Liver (tissue), 9 donors: Measurements from ENCODE around the gene PRKCH. TPM values are rescaled to one million over a fixed set of nuclear protein-coding genes. Genes with fewer than 3 reads are reported as not detected.

Experiments
- DNase-seq: peaks from one replicate; pipeline ENCODE4 v3.0.0-alpha.2; 2017; ENCODE audit warnings: low spot score
- H3K27ac ChIP-seq, 2 donors: one replicate each; pipeline ENCODE4 v1.7.0; 2013; ENCODE audit warnings: inconsistent platforms in 2 of 2, low read length in 2 of 2, control low read depth in 1 of 2, low read depth in 1 of 2, mild to moderate bottlenecking in 1 of 2
- H3K27me3 ChIP-seq, 4 donors: one replicate each; pipeline versions ENCODE4 v1.6.1 to v1.7.0; 2013; ENCODE audit warnings: low read length in 3 of 4, inconsistent platforms in 1 of 4, mild to moderate bottlenecking in 1 of 4, moderate library complexity in 1 of 4; ENCODE audit not compliant: control insufficient read depth in 4 of 4, insufficient read depth in 4 of 4
- H3K36me3 ChIP-seq, 4 donors: one replicate each; pipeline versions ENCODE4 v1.6.1 to v1.7.0; 2013; ENCODE audit warnings: low read length in 3 of 4, mild to moderate bottlenecking in 3 of 4, low read depth in 1 of 4, moderate library complexity in 1 of 4; ENCODE audit not compliant: control insufficient read depth in 4 of 4, insufficient read depth in 3 of 4
- H3K4me1 ChIP-seq, 4 donors: one replicate each; pipeline versions ENCODE4 v1.6.1 to v1.7.0; 2013; ENCODE audit warnings: low read length in 3 of 4, mild to moderate bottlenecking in 3 of 4, moderate library complexity in 1 of 4; ENCODE audit not compliant: control insufficient read depth in 4 of 4, insufficient read depth in 4 of 4
- H3K4me3 ChIP-seq, 3 donors: one replicate each; pipeline versions ENCODE4 v1.6.1 to v1.7.0; 2013; ENCODE audit warnings: low read length in 3 of 3, control low read depth in 1 of 3, low read depth in 1 of 3, mild to moderate bottlenecking in 1 of 3
- H3K9ac ChIP-seq, 2 donors: one replicate each; pipeline ENCODE4 v1.7.0; 2013; ENCODE audit warnings: low read length in 2 of 2, mild to moderate bottlenecking in 2 of 2, moderate library complexity in 2 of 2, control low read depth in 1 of 2, low read depth in 1 of 2
- H3K9me3 ChIP-seq, 4 donors: one replicate each; pipeline versions ENCODE4 v1.6.1 to v1.7.0; 2013; ENCODE audit warnings: low read length in 3 of 4; ENCODE audit not compliant: control insufficient read depth in 4 of 4
- CTCF ChIP-seq: fragments of 150-350 bp; IDR thresholded peaks from 2 replicates; pipeline ENCODE4 v1.5.1; 2017; ENCODE audit warnings: improper control_type of control experiment, low read depth, low read length; ENCODE audit not compliant: missing input control
- EGR1 ChIP-seq, 2 donors: IDR thresholded peaks; 2 replicates each; pipeline ENCODE4 v1.6.1; 2016 to 2018; ENCODE audit warnings: antibody characterized with exemption in 2 of 2, low read depth in 2 of 2
- FOXA1 ChIP-seq: IDR thresholded peaks from 2 replicates; pipeline ENCODE4 v1.6.1; 2016; ENCODE audit warnings: antibody characterized with exemption
- FOXA2 ChIP-seq: IDR thresholded peaks from 2 replicates; pipeline ENCODE4 v1.6.1; 2016; ENCODE audit warnings: antibody characterized with exemption
- GABPA ChIP-seq, 2 donors: IDR thresholded peaks in 1 of 2; conservative IDR thresholded peaks in 1 of 2; 2 replicates each; pipeline ENCODE4 v1.6.1; 2016; ENCODE audit warnings: antibody characterized with exemption in 2 of 2, mild to moderate bottlenecking in 1 of 2, moderate library complexity in 1 of 2
- HNF4A ChIP-seq, 2 donors: conservative IDR thresholded peaks; 2 replicates each; pipeline ENCODE4 v1.6.1; 2016; ENCODE audit warnings: antibody characterized with exemption in 2 of 2, mild to moderate bottlenecking in 2 of 2
- HNF4G ChIP-seq: IDR thresholded peaks from 2 replicates; pipeline ENCODE4 v1.6.1; 2016; ENCODE audit warnings: antibody characterized with exemption
- JUND ChIP-seq, 2 donors: IDR thresholded peaks; 2 replicates each; pipeline ENCODE4 v1.6.1; 2016; ENCODE audit warnings: antibody characterized with exemption in 2 of 2
- MAX ChIP-seq: IDR thresholded peaks from 2 replicates; pipeline ENCODE4 v1.6.1; 2016; ENCODE audit warnings: antibody characterized with exemption
- NR2F2 ChIP-seq: IDR thresholded peaks from 2 replicates; pipeline ENCODE4 v1.6.1; 2016; ENCODE audit warnings: antibody characterized with exemption
- RXRA ChIP-seq, 2 donors: IDR thresholded peaks; 2 replicates each; pipeline ENCODE4 v1.6.1; 2017 to 2018; ENCODE audit warnings: antibody characterized with exemption in 2 of 2, mild to moderate bottlenecking in 1 of 2
- SP1 ChIP-seq: IDR thresholded peaks from 2 replicates; pipeline ENCODE4 v1.6.1; 2018; ENCODE audit warnings: antibody characterized with exemption, mild to moderate bottlenecking
- TAF1 ChIP-seq: conservative IDR thresholded peaks from 2 replicates; pipeline ENCODE4 v1.6.1; 2016; ENCODE audit warnings: antibody characterized with exemption, mild to moderate bottlenecking
- YY1 ChIP-seq: IDR thresholded peaks from 2 replicates; pipeline ENCODE4 v1.6.1; 2016; ENCODE audit warnings: antibody characterized with exemption, mild to moderate bottlenecking
- ZBTB33 ChIP-seq: IDR thresholded peaks from 2 replicates; pipeline ENCODE4 v1.6.1; 2016; ENCODE audit warnings: antibody characterized with exemption
- WGBS: extraction: QIAGEN DNeasy Blood & Tissue Kit; methylation state at CpG from one replicate; pipeline ENCODE4 v1.1.7; 2013; 5-methylcytosine and 5-hydroxymethylcytosine counted together
- polyA plus RNA-seq, 2 donors: library from polyadenylated mRNA; stranded (reverse) in 1 of 2; unstranded in 1 of 2; fragments of 200-250 nt in 1 of 2; fragments of >200 nt in 1 of 2; fragmentation: Nextera tagmentation in 1 of 2; extraction: Ambion mirVana in 1 of 2; gene quantifications; one replicate each; pipeline versions ENCODE4 v1.2.1 to v1.2.3, GENCODE V29; 2013 to 2015
- total RNA-seq, 2 donors: library from RNA; depleted of rRNA; stranded (reverse); fragments of >200 nt; gene quantifications; one replicate each; pipeline ENCODE4 v1.2.3, GENCODE V29; 2014
- donor health status: healthy.
- donor health status: healthy.
- donor health status: healthy.
- donor health status: healthy.
- donor health status: healthy.

The PRKCH gene
- total and polyA plus RNA-seq, 4 donors, result 3.9 to 13.7 (median 7.0) TPM

DNA sequence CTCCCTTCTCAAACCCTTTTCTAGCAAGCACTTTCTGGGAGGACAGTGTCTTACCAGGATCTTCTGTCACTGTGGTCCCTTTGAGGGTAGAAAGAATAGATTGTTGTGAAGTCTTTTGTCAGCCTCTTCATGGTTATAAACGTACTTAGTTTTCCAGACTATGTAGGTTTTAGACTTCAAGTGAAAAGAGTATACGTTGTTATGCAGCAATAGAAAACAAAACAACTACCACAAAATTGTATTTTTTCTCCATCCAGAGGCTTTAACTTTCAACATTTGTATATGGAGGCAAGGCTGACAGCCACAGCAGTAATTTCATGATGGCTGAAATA is 23.7 kb downstream of the PRKCH start:
- 72% methylated on average over 2 of the region's 2 CpGs for WGBS
- Histone ChIP-seq H3K4me1 (peaks cover 0 to 3% (median 0%) of the 10 kb centered on the region in 4 donors), H3K27me3 (no peaks in the 10 kb centered on the region), H3K9ac (no peak overlapping the region), H3K36me3 (no peaks in the 10 kb centered on the region), H3K9me3 (no peaks in the 10 kb centered on the region), H3K27ac (no peak overlapping the region), H3K4me3 (no peak overlapping the region)
- TF ChIP-seq JUND (IDR thresholded peaks at IDR 0.05), result no peak
- TF ChIP-seq NR2F2, result no peak
- no peak for DNase-seq

DNA sequence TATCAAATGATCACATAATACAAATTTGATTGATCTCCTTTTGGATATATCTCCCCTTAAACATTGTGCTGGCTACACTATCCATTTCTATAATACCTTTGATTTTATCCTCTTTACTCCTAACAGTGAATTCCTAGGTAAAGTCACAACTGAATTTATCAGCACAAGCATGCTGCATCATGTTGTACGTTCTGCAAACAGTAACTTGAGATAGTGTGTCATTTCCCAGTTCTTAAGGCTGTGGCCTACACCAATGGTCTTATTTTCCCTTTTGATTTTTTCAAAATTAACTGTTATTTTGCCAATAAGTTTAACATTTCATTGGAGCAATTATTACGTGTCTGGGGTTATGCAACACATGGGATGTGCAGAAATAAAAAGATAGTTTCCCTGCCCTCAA is 24.8 kb downstream of the PRKCH start:
- H3K4me3 ChIP-seq, result no peak overlapping the region
- H3K4me1 ChIP-seq, result peaks cover 0 to 3% (median 0%) of the 10 kb centered on the region in 4 donors
- TF ChIP-seq TAF1 (no peak), CTCF (no peak), EGR1 (IDR thresholded peaks at IDR 0.05; ENCODE audit: low read depth in 2 of 2) (no peak), RXRA (IDR thresholded peaks at IDR 0.05) (no peak), FOXA1 (no peak), SP1 (no peak), ZBTB33 (no peak), MAX (no peak), YY1 (no peak)
- DNase-seq, result no peak
- H3K36me3 ChIP-seq, result no peaks in the 10 kb centered on the region
- H3K27me3 ChIP-seq, result no peaks in the 10 kb centered on the region
- H3K9me3 ChIP-seq, result no peaks in the 10 kb centered on the region
- H3K27ac ChIP-seq, result no peak overlapping the region
- WGBS, result 78% methylated on average over 2 of the region's 2 CpGs
- H3K9ac ChIP-seq, result no peak overlapping the region

DNA sequence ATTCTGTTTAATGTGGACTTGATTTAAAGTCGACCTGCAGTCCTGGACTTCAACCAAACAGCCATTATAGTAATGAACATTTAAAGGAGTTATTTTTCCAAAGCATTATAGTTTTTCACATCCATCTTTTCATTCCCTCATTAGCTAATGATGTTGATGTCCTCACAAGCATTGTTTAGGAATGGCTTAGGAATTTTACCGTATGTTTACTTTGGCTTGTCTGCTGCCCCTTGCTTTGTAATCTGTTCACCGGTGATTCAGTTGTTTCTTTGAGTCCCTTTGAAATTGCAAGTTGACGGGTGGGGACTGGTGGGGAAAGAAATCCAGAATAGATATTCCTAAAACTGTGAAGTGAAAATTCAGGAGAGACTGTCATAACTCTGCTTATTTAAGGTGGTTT is 25.4 kb downstream of the PRKCH start:
- peaks cover 0 to 3% (median 0%) of the 10 kb centered on the region in 4 donors for H3K4me1 ChIP-seq
- TF ChIP-seq GABPA (IDR thresholded peaks at IDR 0.05 in 1 of 2, conservative IDR thresholded peaks at IDR 0.05 in 1 of 2) (no peak), MAX (no peak), HNF4G (no peak), FOXA2 (no peak), RXRA (IDR thresholded peaks at IDR 0.05) (no peak), FOXA1 (no peak), CTCF (no peak), HNF4A (conservative IDR thresholded peaks at IDR 0.05) (no peak)
- no peak overlapping the region for H3K9ac ChIP-seq
- H3K27ac ChIP-seq, result no peak overlapping the region
- no peaks in the 10 kb centered on the region for H3K27me3 ChIP-seq
- H3K9me3 ChIP-seq, result no peaks in the 10 kb centered on the region
- WGBS, result 85% methylated on average over 4 of the region's 4 CpGs
- no peak overlapping the region for H3K4me3 ChIP-seq
- DNase-seq, result no peak
- H3K36me3 ChIP-seq, result no peaks in the 10 kb centered on the region
